Measurements from ENCODE around the gene NRG2. TPM values are rescaled to one million over a fixed set of nuclear protein-coding genes. Genes with fewer than 3 reads are reported as not detected.

Gene NRG2
- total RNA-seq, 1 experiment from 2014 or later: 0.91 TPM

- DNase-seq (ENCODE audit: low read depth, low spot score) (no peak), ATAC-seq (no peak)
- H4K20me1 ChIP-seq (ENCODE audit: insufficient read depth): no peaks in the 10 kb centered on the region
- POLR2A ChIA-PET: no interaction called here
- no peak overlapping the region for H3K4me2 ChIP-seq (ENCODE audit: low read length)
- no peak overlapping the region for H3K4me3 ChIP-seq (replicated peaks in 1 of 2; ENCODE audit: low read depth in 1 of 2, low read length in 2 of 2)
- no peaks in the 10 kb centered on the region for H3K9me2 ChIP-seq (ENCODE audit: insufficient read depth)
- no peak overlapping the region for H3K27ac ChIP-seq (ENCODE audit: low read depth, low read length)
- no peak for TF ChIP-seq REST (IDR thresholded peaks at IDR 0.05; ENCODE audit: low read depth)
- TF ChIP-seq ZBTB33 (IDR thresholded peaks at IDR 0.05; ENCODE audit: extremely low read depth, insufficient replicate concordance, low read length): no peak
- no peak for TF ChIP-seq CBX3 (IDR thresholded peaks at IDR 0.05; ENCODE audit: low read depth)
- no peak for TF ChIP-seq TCF7L2 (IDR thresholded peaks at IDR 0.05; ENCODE audit: borderline replicate concordance, extremely low read depth, insufficient read depth, insufficient read length)
- TF ChIP-seq SIN3A (IDR thresholded peaks at IDR 0.05; ENCODE audit: low read depth): no peak
- TF ChIP-seq SP1 (IDR thresholded peaks at IDR 0.05; ENCODE audit: low read depth): no peak
- no peak for TF ChIP-seq FOSL1 (IDR thresholded peaks at IDR 0.05; ENCODE audit: low read depth)
- no peak for TF ChIP-seq JUND (IDR thresholded peaks at IDR 0.05)
- TF ChIP-seq YY1 (IDR thresholded peaks at IDR 0.05; ENCODE audit: extremely low read depth, insufficient replicate concordance, low read depth, low read length): no peak
- no peak for TF ChIP-seq SRF (IDR thresholded peaks at IDR 0.05; ENCODE audit: low read depth)
- H3K36me3 ChIP-seq (ENCODE audit: control insufficient read depth in 1 of 2, insufficient read depth in 2 of 2, low read length in 2 of 2): no peaks in the 10 kb centered on the region
- RAD21 ChIA-PET (ENCODE audit: low non-redundant PET in 1 of 2, low total read pairs in 2 of 2, uncharacterized antibody in 2 of 2, unreplicated experiment in 2 of 2): no interaction called here
- H2AFZ ChIP-seq (ENCODE audit: low read depth, low read length, poor library complexity, severe bottlenecking): no peak overlapping the region
- no peaks in the 10 kb centered on the region for H3K79me2 ChIP-seq (ENCODE audit: insufficient read depth, low read length)
- no peaks in the 10 kb centered on the region for H3K4me1 ChIP-seq (ENCODE audit: control insufficient read depth in 1 of 2, insufficient read depth in 2 of 2, low read length in 2 of 2)
- no peak overlapping the region for H3K9ac ChIP-seq (ENCODE audit: low read length)
- intact Hi-C loops (cut with micrococcal nuclease): no loop called here
- CTCF ChIA-PET: no interaction called here
- H3K9me3 ChIP-seq (ENCODE audit: control insufficient read depth in 1 of 2, insufficient read depth in 1 of 2, low read depth in 1 of 2, low read length in 2 of 2): peaks cover 0 to under 1% of the 10 kb centered on the region in 2 experiments; a peak in 1 of 4 replicates
- H3K27me3 ChIP-seq (ENCODE audit: insufficient read depth, low read length): no peaks in the 10 kb centered on the region
- no TSS peak for BruUV-seq (replicated peaks)
Observed at GRCh38 chr5:139812836-139813805, 230.0 kb downstream of the NRG2 start.
